Measurements from ENCODE around the gene UCN3. TPM values are rescaled to one million over a fixed set of nuclear protein-coding genes. Genes with fewer than 3 reads are reported as not detected.

Gene UCN3
- total and polyA plus RNA-seq, 10 of the 15 experiments (the other 5 are each of a cell fraction or from before 2014, with no cell fraction given), result not detected

DNA sequence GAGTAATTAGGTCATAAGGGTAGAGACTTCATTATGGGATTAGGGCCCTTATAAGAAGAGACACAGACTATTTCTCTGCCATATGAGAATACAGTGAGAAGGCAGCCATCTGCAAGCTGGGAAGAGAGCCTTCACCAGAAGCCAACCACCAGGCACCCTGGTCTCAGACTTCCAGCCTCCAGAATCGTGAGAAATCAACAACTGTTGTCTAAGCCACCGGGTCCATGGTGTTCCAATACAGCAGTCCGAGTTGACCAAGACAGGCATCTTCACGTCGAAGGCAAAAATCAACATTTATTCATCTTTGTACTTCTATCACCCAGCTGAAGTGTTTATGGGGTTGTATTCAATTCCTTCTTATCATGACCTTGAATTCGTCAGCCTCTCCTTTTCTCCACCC lies 34.6 kb downstream of the UCN3 start:
- TF ChIP-seq TCF7 (IDR thresholded peaks at IDR 0.05; ENCODE audit: borderline replicate concordance) (no peak), YBX1 (IDR thresholded peaks at IDR 0.05) (no peak), SMARCA5 (IDR thresholded peaks at IDR 0.05) (no peak), RUNX3 (IDR thresholded peaks at IDR 0.05; ENCODE audit: low read length) (no peak)
- Histone ChIP-seq H4K20me1 (ENCODE audit: control insufficient read depth, insufficient read depth) (no peaks in the 10 kb centered on the region), H3K9ac (ENCODE audit: control insufficient read depth, insufficient read depth, low read length) (no peak overlapping the region), H3K4me2 (ENCODE audit: control insufficient read depth, insufficient read depth) (no peak overlapping the region), H2AFZ (ENCODE audit: control insufficient read depth, low read depth, low read length) (no peak overlapping the region), H3K27me3 (replicated peaks in 1 of 2; ENCODE audit: control insufficient read depth in 2 of 2, insufficient read depth in 2 of 2, low read length in 1 of 2) (peaks cover 0 to 5% of the 10 kb centered on the region in 2 experiments; a peak in 2 of 4 replicates), H3K79me2 (ENCODE audit: control insufficient read depth, insufficient read depth, low read length) (no peaks in the 10 kb centered on the region), H3K4me3 (no peak overlapping the region), H3K4me1 (ENCODE audit: control insufficient read depth, insufficient read depth, low read length) (no peaks in the 10 kb centered on the region), H3K27ac (ENCODE audit: control insufficient read depth, insufficient read depth) (no peak overlapping the region), H3K36me3 (ENCODE audit: control insufficient read depth in 2 of 2, insufficient read depth in 2 of 2, low read length in 1 of 2) (no peaks in the 10 kb centered on the region), H3K9me3 (replicated peaks; ENCODE audit: control insufficient read depth, insufficient read depth, low read length) (no peaks in the 10 kb centered on the region)
- no peak for FAIRE-seq
- no TSS peak for BruUV-seq (replicated peaks)
- RAD21 ChIA-PET (ENCODE audit: unreplicated experiment), result no interaction called here
- no peak for DNase-seq (ENCODE audit: low read depth, low spot score)
- no peak for ATAC-seq
- POLR2A ChIA-PET, result no interaction called here
- in situ Hi-C loops (cut with MboI) (no loop called here), intact Hi-C loops (cut with micrococcal nuclease; ENCODE audit: unreplicated experiment) (no loop called here)
- SMC1A ChIA-PET (ENCODE audit: uncharacterized antibody, unreplicated experiment), result no interaction called here
- WGBS (ENCODE audit: insufficient coverage, insufficient replicate concordance, low lambda C conversion rate, missing lambda C conversion rate), result 40% methylated on average over 6 of the region's 6 CpGs
- CTCF ChIA-PET, result interaction anchor here (0.6 to 0.7 kb wide), 3 partner anchors 15 to 550 kb away, joined by 3 to 4 read pairs (median 3); no protein-coding TSS in a partner anchor

DNA sequence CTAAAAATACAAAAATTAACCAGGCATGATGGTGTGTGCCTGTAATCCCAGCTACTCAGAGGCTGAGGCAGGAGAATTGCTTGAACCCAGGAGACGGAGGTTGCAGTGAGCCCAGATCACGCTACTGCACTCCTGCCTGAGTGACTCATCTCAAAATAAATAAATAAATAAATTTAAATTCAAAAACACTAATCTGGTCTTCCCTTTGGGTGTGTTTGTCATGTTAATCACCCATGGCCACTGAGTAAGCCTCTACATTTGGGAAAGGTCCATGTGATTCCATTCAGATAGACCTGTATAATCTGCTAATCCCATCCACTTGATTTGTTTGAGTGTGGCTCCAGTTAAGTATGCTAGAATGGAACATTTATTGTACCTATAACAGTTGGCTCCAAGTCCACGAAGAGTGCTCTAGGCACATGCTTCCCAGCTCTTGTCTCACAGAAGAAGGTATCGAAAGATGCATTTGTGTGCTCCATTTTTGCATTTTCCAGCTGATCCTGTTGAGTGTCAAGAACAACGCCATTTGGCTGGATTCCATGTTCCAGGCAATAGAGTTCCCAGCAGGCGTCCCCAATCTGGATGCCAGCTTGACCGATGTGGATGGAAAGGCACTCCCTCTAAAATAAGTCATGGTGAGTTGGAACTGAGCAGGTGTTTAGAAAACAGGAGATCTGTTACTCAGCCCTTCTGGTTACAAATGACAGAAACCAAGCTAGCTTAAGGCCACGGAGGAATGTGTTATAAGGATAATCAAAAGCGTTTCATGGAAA lies 35.9 kb downstream of the UCN3 start:
- ATAC-seq (no peak), FAIRE-seq (no peak), DNase-seq (ENCODE audit: low read depth, low spot score) (no peak)
- ChIA-PET POLR2A (no interaction called here), SMC1A (ENCODE audit: uncharacterized antibody, unreplicated experiment) (interaction anchor here (1.3 kb wide), 1 partner anchor 33 kb away, joined by 4 read pairs; no protein-coding TSS in a partner anchor), RAD21 (ENCODE audit: unreplicated experiment) (no interaction called here), CTCF (interaction anchor here (1.1 to 1.3 kb wide), 2 partner anchors 17 to 222 kb away, joined by 4 read pairs; no protein-coding TSS in a partner anchor)
- Histone ChIP-seq H3K9ac (ENCODE audit: control insufficient read depth, insufficient read depth, low read length) (no peak overlapping the region), H4K20me1 (ENCODE audit: control insufficient read depth, insufficient read depth) (no peaks in the 10 kb centered on the region), H3K36me3 (ENCODE audit: control insufficient read depth in 2 of 2, insufficient read depth in 2 of 2, low read length in 1 of 2) (no peaks in the 10 kb centered on the region), H3K4me3 (no peak overlapping the region), H3K79me2 (ENCODE audit: control insufficient read depth, insufficient read depth, low read length) (no peaks in the 10 kb centered on the region), H2AFZ (ENCODE audit: control insufficient read depth, low read depth, low read length) (no peak overlapping the region), H3K27ac (ENCODE audit: control insufficient read depth, insufficient read depth) (no peak overlapping the region), H3K27me3 (replicated peaks in 1 of 2; ENCODE audit: control insufficient read depth in 2 of 2, insufficient read depth in 2 of 2, low read length in 1 of 2) (peaks cover 0 to 5% of the 10 kb centered on the region in 2 experiments; a peak in 2 of 4 replicates), H3K9me3 (replicated peaks; ENCODE audit: control insufficient read depth, insufficient read depth, low read length) (no peaks in the 10 kb centered on the region), H3K4me1 (ENCODE audit: control insufficient read depth, insufficient read depth, low read length) (no peaks in the 10 kb centered on the region), H3K4me2 (ENCODE audit: control insufficient read depth, insufficient read depth) (no peak overlapping the region)
- no TSS peak for BruUV-seq (replicated peaks)
- in situ Hi-C loops (cut with MboI) (no loop called here), intact Hi-C loops (cut with micrococcal nuclease; ENCODE audit: unreplicated experiment) (no loop called here)
- WGBS (ENCODE audit: insufficient coverage, insufficient replicate concordance, low lambda C conversion rate, missing lambda C conversion rate), result 47% methylated on average over 9 of the region's 9 CpGs
- TF ChIP-seq POU2F2 (IDR thresholded peaks at IDR 0.05; ENCODE audit: borderline replicate concordance, low read depth, low read length) (no peak), BCL11A (IDR thresholded peaks at IDR 0.05; ENCODE audit: low read depth, low read length) (no peak), SMARCA5 (IDR thresholded peaks at IDR 0.05) (no peak), SMC3 (IDR thresholded peaks at IDR 0.05; ENCODE audit: borderline replicate concordance, low read length) (no peak), EZH2 (IDR thresholded peaks at IDR 0.05; ENCODE audit: borderline replicate concordance, control insufficient read depth, low read depth, low read length) (no peak), SIX5 (IDR thresholded peaks at IDR 0.05; ENCODE audit: low read depth, low read length, severe bottlenecking) (no peak), CREB1 (IDR thresholded peaks at IDR 0.05; ENCODE audit: low read depth) (no peak), TARDBP (IDR thresholded peaks at IDR 0.05; ENCODE audit: borderline replicate concordance) (no peak), MYB (IDR thresholded peaks at IDR 0.05; ENCODE audit: borderline replicate concordance, low read depth, low read length) (no peak)
- TF ChIP-seq, protein P1, sequence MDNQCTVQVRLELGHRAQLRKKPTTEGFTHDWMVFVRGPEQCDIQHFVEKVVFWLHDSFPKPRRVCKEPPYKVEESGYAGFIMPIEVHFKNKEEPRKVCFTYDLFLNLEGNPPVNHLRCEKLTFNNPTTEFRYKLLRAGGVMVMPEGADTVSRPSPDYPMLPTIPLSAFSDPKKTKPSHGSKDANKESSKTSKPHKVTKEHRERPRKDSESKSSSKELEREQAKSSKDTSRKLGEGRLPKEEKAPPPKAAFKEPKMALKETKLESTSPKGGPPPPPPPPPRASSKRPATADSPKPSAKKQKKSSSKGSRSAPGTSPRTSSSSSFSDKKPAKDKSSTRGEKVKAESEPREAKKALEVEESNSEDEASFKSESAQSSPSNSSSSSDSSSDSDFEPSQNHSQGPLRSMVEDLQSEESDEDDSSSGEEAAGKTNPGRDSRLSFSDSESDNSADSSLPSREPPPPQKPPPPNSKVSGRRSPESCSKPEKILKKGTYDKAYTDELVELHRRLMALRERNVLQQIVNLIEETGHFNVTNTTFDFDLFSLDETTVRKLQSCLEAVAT (IDR thresholded peaks at IDR 0.05), result no peak
- TF ChIP-seq, protein P2, sequence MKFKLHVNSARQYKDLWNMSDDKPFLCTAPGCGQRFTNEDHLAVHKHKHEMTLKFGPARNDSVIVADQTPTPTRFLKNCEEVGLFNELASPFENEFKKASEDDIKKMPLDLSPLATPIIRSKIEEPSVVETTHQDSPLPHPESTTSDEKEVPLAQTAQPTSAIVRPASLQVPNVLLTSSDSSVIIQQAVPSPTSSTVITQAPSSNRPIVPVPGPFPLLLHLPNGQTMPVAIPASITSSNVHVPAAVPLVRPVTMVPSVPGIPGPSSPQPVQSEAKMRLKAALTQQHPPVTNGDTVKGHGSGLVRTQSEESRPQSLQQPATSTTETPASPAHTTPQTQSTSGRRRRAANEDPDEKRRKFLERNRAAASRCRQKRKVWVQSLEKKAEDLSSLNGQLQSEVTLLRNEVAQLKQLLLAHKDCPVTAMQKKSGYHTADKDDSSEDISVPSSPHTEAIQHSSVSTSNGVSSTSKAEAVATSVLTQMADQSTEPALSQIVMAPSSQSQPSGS (IDR thresholded peaks at IDR 0.05; ENCODE audit: low read length), result no peak

Measured in GM12878 (cell line).